Measurements from ENCODE around the gene SLC16A9.

SLC16A9 gene

GRCh38 chr10:59687657-59688056, 22.0 kb downstream of the SLC16A9 start:
- TF ChIP-seq CTCF (IDR thresholded peaks at IDR 0.05; ENCODE audit: low read depth, low read length): no peak
- no peak overlapping the region for H3K4me3 ChIP-seq (ENCODE audit: low read depth, low read length)

DNA sequence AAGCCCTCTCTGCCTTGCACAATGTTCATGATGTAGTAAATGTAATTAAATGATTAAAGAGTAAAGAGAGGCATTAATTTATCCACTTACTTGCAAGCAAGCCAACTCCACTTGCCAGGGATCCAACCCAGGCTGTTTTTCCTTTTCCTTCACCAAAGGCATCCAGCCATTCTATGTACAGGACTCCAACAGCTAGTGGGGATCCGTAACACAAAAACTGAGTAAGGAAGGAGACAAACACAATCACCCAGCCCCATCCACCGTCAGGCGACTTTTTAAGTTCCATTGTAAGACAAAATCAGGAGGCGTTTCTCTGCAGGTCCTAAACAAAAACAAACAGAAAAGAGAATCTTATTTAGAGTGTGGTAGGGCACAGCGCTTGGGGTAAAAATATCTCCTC, 25.6 kb downstream of the SLC16A9 start:
- no peak overlapping the region for H3K4me3 ChIP-seq (ENCODE audit: low read depth, low read length)
- no peak for TF ChIP-seq CTCF (IDR thresholded peaks at IDR 0.05; ENCODE audit: low read depth, low read length)

GRCh38 chr10:59682986-59683937, 26.4 kb downstream of the SLC16A9 start:
- H3K4me3 ChIP-seq (ENCODE audit: low read depth, low read length): no peak overlapping the region
- no peak for TF ChIP-seq CTCF (IDR thresholded peaks at IDR 0.05; ENCODE audit: low read depth, low read length)

- TF ChIP-seq CTCF (IDR thresholded peaks at IDR 0.05; ENCODE audit: low read depth, low read length): no peak
- no peak overlapping the region for H3K4me3 ChIP-seq (ENCODE audit: low read depth, low read length)
Observed at GRCh38 chr10:59680199-59680598, 29.5 kb downstream of the SLC16A9 start.

- TF ChIP-seq CTCF (IDR thresholded peaks at IDR 0.05; ENCODE audit: low read depth, low read length): no peak
- no peak overlapping the region for H3K4me3 ChIP-seq (ENCODE audit: low read depth, low read length)
Observed at GRCh38 chr10:59678884-59679301, 30.8 kb downstream of the SLC16A9 start.

DNA sequence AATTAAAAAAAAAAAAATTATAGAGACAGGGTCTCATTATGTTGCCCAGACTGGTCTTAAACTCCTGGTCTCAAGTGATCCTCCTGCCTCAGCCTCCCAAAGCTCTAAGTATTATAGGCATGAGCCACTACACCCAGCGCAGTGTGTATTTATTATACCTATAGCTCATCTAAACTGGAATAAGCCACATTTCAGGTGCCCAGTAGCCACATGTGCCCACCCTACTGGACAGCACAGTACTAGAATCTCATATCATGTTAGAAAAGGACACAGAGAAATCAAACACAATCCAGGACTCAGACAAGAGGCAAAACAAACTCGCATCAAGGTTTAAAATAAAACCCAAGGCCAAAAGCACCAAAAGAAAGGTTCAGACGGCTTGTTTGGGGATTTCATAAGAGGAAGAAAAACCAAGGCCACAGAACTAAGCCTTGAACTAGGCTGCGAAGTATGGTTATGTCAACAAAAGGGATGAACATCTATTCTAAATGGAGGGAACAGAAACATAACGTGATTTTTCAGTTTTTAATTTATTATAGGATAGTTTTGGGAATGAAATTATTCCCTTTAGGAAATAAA, 32.3 kb downstream of the SLC16A9 start:
- no peak for TF ChIP-seq CTCF (IDR thresholded peaks at IDR 0.05; ENCODE audit: low read depth, low read length)

DNA sequence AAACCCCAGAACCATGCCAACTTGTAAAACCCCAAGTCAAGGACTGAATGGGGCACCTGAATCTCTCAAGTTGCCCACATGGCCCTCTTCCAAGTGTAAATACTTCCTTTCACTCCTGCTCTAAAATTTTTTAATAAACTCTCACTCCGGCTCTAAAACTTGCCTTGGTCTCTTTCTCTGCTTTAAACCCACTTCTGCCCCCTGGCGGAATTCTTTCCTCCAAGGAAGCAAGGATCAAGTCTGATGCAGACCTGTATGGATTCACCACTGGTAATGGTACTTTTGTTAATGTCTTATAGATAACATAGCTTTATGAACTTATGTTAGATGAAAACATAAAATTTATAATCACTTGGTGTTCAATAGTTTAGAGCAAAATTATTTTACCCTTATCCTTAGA, 33.8 kb downstream of the SLC16A9 start:
- peak; percentile 26; the same call in 1 of the 2 replicates for TF ChIP-seq CTCF (IDR thresholded peaks at IDR 0.05; ENCODE audit: low read depth, low read length)
- H3K4me3 ChIP-seq (ENCODE audit: low read depth, low read length): no peak overlapping the region

More for the DNA sequence above, 32.3 kb downstream of the SLC16A9 start:
- H3K4me3 ChIP-seq (ENCODE audit: low read depth, low read length): no peak overlapping the region
